HPDE6-E6E7 (cell line): Measurements from ENCODE around the gene ZNF561.
"Not testable (repeated sequence)": the region's sequence is repeated elsewhere in the genome, so short reads cannot be mapped to it uniquely, and the experiment has no call there.

ENCODE experiments used
- DNase-seq: peaks from one replicate; pipeline ENCODE4 v3.0.0; 2011; ENCODE audit warnings: missing footprints; ENCODE audit errors: extremely low spot score

Gene ZNF561

GRCh38 chr19:9621156-9622037 lies at the start of gene ZNF561:
ZNF561 (minus strand) TSS chr19:9621232; CDS start chr19:9619456, 1,776 bp downstream.
- DNase-seq = peak; percentile 66

GRCh38 chr19:9668544-9668943 lies 47.5 kb upstream of the ZNF561 start:
- DNase-seq = no peak

GRCh38 chr19:9667898-9668297 lies 46.9 kb upstream of the ZNF561 start:
- DNase-seq = no peak

- no peak for DNase-seq
Measured at GRCh38 chr19:9658769-9659168, 37.7 kb upstream of the ZNF561 start.

GRCh38 chr19:9653066-9653555 lies 32.1 kb upstream of the ZNF561 start:
- not testable (repeated sequence) for DNase-seq

GRCh38 chr19:9651464-9651863 lies 30.4 kb upstream of the ZNF561 start:
- not testable (repeated sequence) for DNase-seq

- DNase-seq = no peak
Measured at GRCh38 chr19:9650345-9650744, 29.3 kb upstream of the ZNF561 start.

GRCh38 chr19:9645472-9645871 lies 24.4 kb upstream of the ZNF561 start:
- DNase-seq = no peak

- no peak for DNase-seq
Measured at GRCh38 chr19:9644472-9644871, 23.4 kb upstream of the ZNF561 start.

GRCh38 chr19:9641810-9642209 lies 20.8 kb upstream of the ZNF561 start:
- DNase-seq = no peak

- DNase-seq = no peak
Measured at GRCh38 chr19:9640956-9641355, 19.9 kb upstream of the ZNF561 start.

GRCh38 chr19:9636018-9636417 lies 15.0 kb upstream of the ZNF561 start:
- no peak for DNase-seq

GRCh38 chr19:9627856-9628255 lies 6.8 kb upstream of the ZNF561 start:
- no peak for DNase-seq

GRCh38 chr19:9622531-9622930 lies 1.5 kb upstream of the ZNF561 start:
- peak; percentile 26 for DNase-seq

GRCh38 chr19:9620842-9621155 lies 233 bp downstream of the ZNF561 start:
- no peak for DNase-seq

- no peak for DNase-seq
Measured at GRCh38 chr19:9615844-9616243, 5.2 kb downstream of the ZNF561 start.

GRCh38 chr19:9610484-9611113 lies 10.4 kb downstream of the ZNF561 start:
- no peak for DNase-seq

- DNase-seq = no peak
Measured at GRCh38 chr19:9608912-9609311, 12.1 kb downstream of the ZNF561 start.

GRCh38 chr19:9597027-9597426 lies 24.0 kb downstream of the ZNF561 start:
- DNase-seq = peak; percentile 73

- DNase-seq = no peak
Measured at GRCh38 chr19:9586764-9587163, 34.3 kb downstream of the ZNF561 start.

- DNase-seq = peak; percentile 71
Measured at GRCh38 chr19:9584073-9584833, 36.8 kb downstream of the ZNF561 start, which contains the start of gene ZNF121. ZNF121 (minus strand) TSS chr19:9584504; CDS start chr19:9568097, 16,407 bp downstream.

GRCh38 chr19:9582081-9582725 lies 38.8 kb downstream of the ZNF561 start:
- not testable (repeated sequence) for DNase-seq
